Activated CD4-positive, alpha-beta T cell treated with anti-CD3 and anti-CD28 coated beads for 36 hours (primary cell): ENCODE measurements around the gene IGDCC3. TPM values are rescaled to one million over a fixed set of nuclear protein-coding genes. Genes with fewer than 3 reads are reported as not detected.

Experiments
- ATAC-seq: fragments of 200-7000 bp; cut with Tn5 transposase; one replicate; pipeline ENCODE4 v1.10.0; 2021; ENCODE audit warnings: mild to moderate bottlenecking, moderate library complexity
- CTCF ChIA-PET: fragments of 350-600 bp; sonication (Branson Sonifier 250); formaldehyde crosslinking; loops from one replicate; lab custom pipeline; 2021; ENCODE audit warnings: antibody characterized with exemption; lab: Charles Lee
- POLR2A ChIA-PET: fragments of 350-600 bp; sonication (Branson Sonifier 250); formaldehyde crosslinking; loops from one replicate; lab custom pipeline; 2021; ENCODE audit warnings: antibody characterized with exemption, inconsistent platforms; lab: Charles Lee
- DNase-seq: peaks from one replicate; pipeline ENCODE4 v3.0.0-alpha.2; 2020
- H3K27ac Mint-ChIP-seq: one replicate; pipeline ENCODE4 v1.8.0; 2021; ENCODE audit warnings: mixed read lengths
- H3K27me3 Mint-ChIP-seq: one replicate; pipeline ENCODE4 v1.8.0; 2021; ENCODE audit warnings: mixed read lengths
- H3K36me3 Mint-ChIP-seq: one replicate; pipeline ENCODE4 v1.8.0; 2021; ENCODE audit warnings: low read depth, mixed read lengths
- H3K4me1 Mint-ChIP-seq: one replicate; pipeline ENCODE4 v1.8.0; 2021; ENCODE audit warnings: mixed read lengths
- H3K4me3 Mint-ChIP-seq: one replicate; pipeline ENCODE4 v1.8.0; 2021; ENCODE audit warnings: mild to moderate bottlenecking, moderate library complexity, mixed read lengths
- H3K9me3 Mint-ChIP-seq: one replicate; pipeline ENCODE4 v1.8.0; 2021; ENCODE audit warnings: low read depth, mixed read lengths
- intact Hi-C, 2 experiments: fragments of 100-400 bp; cut with DNase I in 1 of 2; cut with micrococcal nuclease in 1 of 2; formaldehyde crosslinking; loops; one replicate each; pipeline versions ENCODE4 v1.14.2 to v1.15.1; 2022 to 2024; cut with DNase I, micrococcal nuclease
- total RNA-seq, 2 experiments: library from RNA; stranded (reverse); gene quantifications; one replicate each; pipeline ENCODE4 v1.2.3, GENCODE V29; 2021

Gene IGDCC3
- total RNA-seq, 2 experiments from 2014 or later = not detected

DNA sequence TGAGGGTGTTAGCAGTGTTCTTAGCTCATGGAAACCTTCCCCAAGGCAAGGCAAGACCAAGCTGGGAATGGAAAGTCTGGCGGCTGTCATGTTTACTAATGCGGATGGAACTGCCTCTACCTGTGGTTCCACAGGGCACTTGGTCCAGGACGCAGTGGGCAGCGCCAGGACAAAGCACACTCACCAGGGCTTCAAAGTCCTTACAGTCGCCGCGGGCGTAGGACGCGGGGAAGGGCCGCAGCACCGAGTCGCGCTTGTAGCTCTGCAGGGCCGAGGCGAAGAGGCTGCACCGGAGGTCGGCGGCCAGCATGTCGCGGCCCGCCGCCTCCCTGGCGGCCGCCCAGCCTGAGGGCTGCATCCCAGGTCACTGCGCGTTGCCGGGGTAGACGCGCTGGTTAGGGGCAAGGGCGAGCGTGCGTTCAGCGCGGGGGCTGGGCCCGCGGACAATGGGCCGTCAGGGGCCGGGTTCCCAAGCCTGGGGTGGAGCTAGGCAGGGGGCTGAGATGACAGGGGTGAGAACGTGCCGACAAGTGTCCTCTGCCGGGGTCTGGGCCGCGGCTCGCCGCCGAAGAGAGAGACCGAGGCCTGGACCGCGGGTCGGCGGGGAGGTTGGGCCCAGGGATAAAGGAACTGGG is 91.6 kb downstream of the IGDCC3 start:
- Mint-ChIP-seq H3K9me3 (no peaks in the 10 kb centered on the region), H3K27me3 (no peaks in the 10 kb centered on the region), H3K27ac (peak overlapping the region; percentile 85), H3K36me3 (peaks cover 15% of the 10 kb centered on the region), H3K4me3 (peak overlapping the region; percentile 87), H3K4me1 (peaks cover 33% of the 10 kb centered on the region)
- POLR2A ChIA-PET = interaction anchor here (1.0 to 6.6 kb wide), 11 partner anchors 7 to 392 kb away, joined by 3 to 137 read pairs (median 7); partner anchors contain the start of genes CLPX and RNU5B-1
- intact Hi-C loops = loop anchor here (1.0 to 2.0 kb wide), 6 partner anchors 18 to 257 kb away; partner anchors contain the start of genes CLPX (in 2 of the 2), MTFMT (in 1 of the 2), PDCD7 (in 1 of the 2) and RNU5B-1 (in 1 of the 2)
- peak; percentile 11 for ATAC-seq
- DNase-seq = peak; percentile 52
- CTCF ChIA-PET = interaction anchor here (0.6 to 3.7 kb wide), 14 partner anchors 9 to 196 kb away, joined by 3 to 20 read pairs (median 4); partner anchors contain the start of genes CILP, CLPX, PDCD7 and RNU5B-1

- intact Hi-C loops = loop anchor here (1.0 to 2.0 kb wide), 6 partner anchors 19 to 257 kb away; partner anchors contain the start of genes CLPX (in 2 of the 2), MTFMT (in 1 of the 2), PDCD7 (in 1 of the 2) and RNU5B-1 (in 1 of the 2)
- Mint-ChIP-seq H3K4me1 (peaks cover 33% of the 10 kb centered on the region), H3K27me3 (no peaks in the 10 kb centered on the region), H3K9me3 (no peaks in the 10 kb centered on the region), H3K36me3 (peaks cover 15% of the 10 kb centered on the region), H3K27ac (peak overlapping the region; percentile 85), H3K4me3 (peak overlapping the region; percentile 87)
- CTCF ChIA-PET = interaction anchor here (0.6 to 3.7 kb wide), 13 partner anchors 12 to 115 kb away, joined by 3 to 20 read pairs (median 4); partner anchors contain the start of genes CILP and RNU5B-1
- ATAC-seq (no peak), DNase-seq (no peak)
- POLR2A ChIA-PET = interaction anchor here (0.5 to 6.6 kb wide), 8 partner anchors 10 to 656 kb away, joined by 4 to 137 read pairs (median 10); partner anchors contain the start of genes CLPX and RNU5B-1
These were observed 92.3 kb downstream of the IGDCC3 start for GRCh38 chr15:65285291-65286068.

- Mint-ChIP-seq H3K9me3 (no peaks in the 10 kb centered on the region), H3K36me3 (peaks cover 12% of the 10 kb centered on the region), H3K4me3 (no peak overlapping the region), H3K4me1 (peaks cover 49% of the 10 kb centered on the region), H3K27me3 (no peaks in the 10 kb centered on the region), H3K27ac (no peak overlapping the region)
- POLR2A ChIA-PET = interaction anchor here (1.2 to 1.6 kb wide), 2 partner anchors 8 to 26 kb away, joined by 3 to 4 read pairs; partner anchors contain the start of genes PARP16 and RNU5B-1
- CTCF ChIA-PET = interaction anchor here (0.9 kb wide), 1 partner anchor 41 kb away, joined by 3 read pairs; no protein-coding TSS in a partner anchor
- DNase-seq = no peak
- intact Hi-C loops = no loop called here
- no peak for ATAC-seq
These were observed 99.3 kb downstream of the IGDCC3 start for GRCh38 chr15:65278480-65278879.

Other genes with a start within 250 kb of the IGDCC3 start
- 10 to 100 TPM; 16.6 to 24.8 TPM for gene PDCD7, start 244.2 kb downstream of the IGDCC3 start, total RNA-seq
- gene CLPX, start 192.7 kb downstream of the IGDCC3 start, total RNA-seq = 10 to 100 TPM; 65.2 to 73.7 TPM
- not detected for gene CILP, start 166.5 kb downstream of the IGDCC3 start, total RNA-seq
- gene PARP16, start 91.1 kb downstream of the IGDCC3 start, total RNA-seq = 10 to 100 TPM; 17.9 to 20.1 TPM
- gene RNU5A-1, start 82.0 kb downstream of the IGDCC3 start, total RNA-seq = not detected
- gene RNU5B-1, start 73.3 kb downstream of the IGDCC3 start, total RNA-seq = not detected
- under 1 TPM; 0.16 to 0.18 TPM for gene IGDCC4, start 44.9 kb upstream of the IGDCC3 start, total RNA-seq
- 10 to 100 TPM; 25.8 to 26.4 TPM for gene DPP8, start 139.7 kb upstream of the IGDCC3 start, total RNA-seq
- gene HACD3, start 152.5 kb upstream of the IGDCC3 start, total RNA-seq = 10 to 100 TPM; 23.4 to 27.3 TPM
- gene INTS14, start 233.1 kb upstream of the IGDCC3 start, total RNA-seq = 10 to 100 TPM; 49.2 to 59.8 TPM
- gene SLC24A1, start 243.9 kb upstream of the IGDCC3 start, total RNA-seq = 1 to 10 TPM; 8.0 to 9.5 TPM